ENCODE measurements around the gene PIK3R1. TPM values are rescaled to one million over a fixed set of nuclear protein-coding genes. Genes with fewer than 3 reads are reported as not detected.

PIK3R1 gene
- total RNA-seq, 2 donors from 2014 or later, result 65.2 to 172 TPM

DNA sequence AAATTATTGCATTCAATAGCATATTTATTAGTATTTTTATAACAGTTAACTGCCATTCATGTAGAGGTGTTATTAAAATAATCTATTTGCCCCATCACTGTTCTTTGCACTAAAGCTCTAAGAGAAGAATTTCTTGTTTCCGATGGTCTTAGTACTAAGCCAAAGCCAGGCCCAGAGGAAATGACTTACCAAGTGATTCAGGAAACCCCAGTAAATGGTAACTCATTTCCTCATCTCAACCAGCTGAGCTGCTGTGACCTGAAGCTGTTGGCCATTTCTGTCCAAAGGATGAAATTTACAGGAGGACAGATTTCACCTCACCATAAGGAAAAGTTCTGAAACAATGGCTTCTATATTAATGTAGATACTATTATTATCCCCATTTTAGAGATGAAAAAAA is 117.0 kb downstream of the PIK3R1 start:
- intact Hi-C loops (cut with DNase I), result no loop called here
- DNase-seq (ENCODE audit: low spot score), result no peak

DNA sequence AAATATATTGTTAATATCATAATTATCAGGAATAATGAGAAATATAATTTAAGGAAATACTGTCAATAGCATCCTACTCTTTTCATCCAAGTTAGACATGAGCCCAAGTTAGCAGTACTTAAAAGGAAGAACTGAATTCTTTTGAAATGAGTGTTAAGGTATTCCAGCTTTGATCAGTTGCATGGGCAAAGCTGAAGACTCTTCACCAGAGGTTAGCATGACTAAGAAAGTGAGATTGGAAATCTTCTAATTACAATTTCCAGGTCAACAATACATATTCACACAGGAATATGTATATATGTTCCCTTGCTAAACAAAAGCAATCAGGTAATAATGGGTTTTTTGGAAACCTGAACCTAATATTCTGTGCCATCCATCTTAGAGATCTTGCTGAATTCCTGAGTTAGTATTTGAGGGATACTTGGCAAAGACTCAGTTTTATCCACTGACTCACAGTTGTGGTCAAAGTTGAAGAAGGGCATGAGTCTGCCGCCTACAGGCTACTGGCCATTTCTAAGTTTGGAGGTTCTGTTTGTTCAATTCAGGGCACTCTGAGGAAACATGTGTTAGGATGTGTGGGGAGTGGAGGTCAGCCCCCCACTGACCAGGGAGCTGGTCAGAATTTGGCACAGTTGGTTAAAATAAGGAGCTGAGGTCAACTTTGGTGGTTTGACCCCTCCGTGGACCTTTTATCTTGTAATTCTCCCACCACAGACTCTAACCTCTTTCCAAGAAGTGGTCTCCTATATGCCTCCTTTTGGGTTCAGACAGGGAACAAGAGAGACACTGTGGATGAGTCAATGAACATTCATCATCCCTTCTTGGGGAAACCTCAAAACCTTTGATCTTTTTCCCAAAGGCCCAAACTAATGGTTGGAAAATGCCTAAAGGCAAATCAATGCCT is 118.3 kb downstream of the PIK3R1 start:
- no peak for DNase-seq (ENCODE audit: low spot score)
- intact Hi-C loops (cut with DNase I), result no loop called here

DNA sequence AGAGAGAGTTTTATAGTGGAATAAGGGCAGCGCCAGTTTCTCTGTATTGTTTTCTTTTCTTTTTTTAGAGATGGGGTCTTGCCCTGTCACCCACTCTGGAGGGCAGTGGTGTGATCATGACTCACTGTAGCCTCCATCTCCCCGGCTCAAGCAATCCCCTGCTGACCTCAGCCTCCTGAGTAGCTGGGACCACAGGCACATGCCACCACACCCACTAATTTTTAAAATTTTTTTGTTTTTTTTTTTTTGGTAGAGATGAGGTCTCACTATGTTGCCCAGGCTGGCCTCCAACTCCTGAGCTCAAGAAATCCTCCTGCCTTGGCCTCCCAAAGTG is 119.0 kb downstream of the PIK3R1 start:
- intact Hi-C loops (cut with DNase I), result no loop called here
- no peak for DNase-seq (ENCODE audit: low spot score)

DNA sequence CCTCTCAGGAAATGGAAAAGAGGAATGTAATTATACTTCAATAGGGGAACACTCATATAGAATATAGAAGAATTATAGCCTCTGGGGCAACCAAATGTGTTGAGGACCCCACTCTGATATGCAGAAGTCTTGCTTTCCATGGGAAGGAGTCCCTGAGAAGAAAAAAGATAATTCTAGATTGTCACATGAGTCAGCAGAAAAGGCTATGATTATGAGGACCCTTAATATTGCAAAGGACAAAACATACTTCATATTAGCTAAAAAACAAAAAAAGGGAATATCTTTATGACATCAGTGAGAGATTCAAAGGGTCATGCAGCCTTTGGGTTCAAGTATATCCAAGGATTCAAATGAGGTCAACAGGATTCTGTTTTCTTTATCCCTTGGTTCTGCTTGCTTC is 119.5 kb downstream of the PIK3R1 start:
- no peak for DNase-seq (ENCODE audit: low spot score)
- intact Hi-C loops (cut with DNase I), result no loop called here

DNA sequence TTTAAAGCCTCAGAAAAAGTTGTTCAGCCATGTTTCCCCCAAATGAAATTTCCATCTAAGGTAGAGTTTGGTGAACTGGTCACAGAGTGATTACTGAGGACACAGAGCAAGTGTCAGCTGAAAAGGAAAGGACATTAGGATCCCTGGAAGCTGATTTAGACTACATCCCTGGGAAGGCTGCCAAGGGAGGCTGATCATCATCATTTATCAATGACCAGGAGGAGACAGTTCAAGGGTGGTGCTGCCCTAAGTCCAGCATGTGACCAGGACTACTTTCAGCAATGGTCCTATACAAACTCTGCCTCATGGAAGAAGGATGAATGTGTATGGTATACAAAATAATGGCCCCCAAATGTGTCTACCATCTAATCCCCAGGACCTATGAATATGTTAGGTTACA is 120.6 kb downstream of the PIK3R1 start:
- intact Hi-C loops (cut with DNase I), result no loop called here
- no peak for DNase-seq (ENCODE audit: low spot score)

DNA sequence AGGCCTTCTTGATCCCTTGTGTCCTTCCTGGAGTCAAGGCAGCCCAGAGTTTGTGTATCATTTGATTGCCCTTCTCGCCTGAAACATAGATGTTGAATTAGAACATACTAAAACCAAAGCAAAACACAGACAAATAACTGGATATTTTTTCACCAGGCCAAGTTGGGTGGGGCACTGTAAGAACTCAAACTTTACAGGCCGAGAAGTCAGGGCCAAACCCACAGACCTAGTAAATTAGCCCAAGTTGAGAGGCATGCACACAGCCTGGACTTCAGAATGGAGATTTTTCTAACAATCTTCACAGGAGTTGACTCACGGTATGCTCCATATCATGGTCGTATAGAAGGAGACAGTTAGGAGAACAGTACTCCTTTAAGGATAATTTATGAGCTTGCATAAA is 121.7 kb downstream of the PIK3R1 start:
- intact Hi-C loops (cut with DNase I), result no loop called here
- no peak for DNase-seq (ENCODE audit: low spot score)

DNA sequence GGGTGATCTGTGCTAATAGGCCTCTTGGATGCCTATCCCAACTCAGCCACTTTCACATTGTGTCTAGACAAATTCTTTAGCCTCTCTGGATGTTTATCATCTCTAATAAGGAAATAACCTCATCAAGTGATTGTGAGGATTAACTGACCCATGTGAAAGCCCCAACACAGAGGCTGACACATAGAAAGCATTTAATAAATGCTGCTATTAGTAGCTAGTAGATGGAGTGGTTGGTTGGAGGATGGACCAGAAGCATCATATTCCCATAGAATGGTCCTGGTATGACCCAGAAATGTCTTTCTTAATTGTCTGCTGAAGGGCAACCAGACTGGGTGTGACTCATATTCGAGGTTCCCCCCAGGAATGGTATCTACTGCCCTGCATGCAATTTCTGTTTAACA is 124.4 kb downstream of the PIK3R1 start:
- no peak for DNase-seq (ENCODE audit: low spot score)
- intact Hi-C loops (cut with DNase I), result no loop called here

DNA sequence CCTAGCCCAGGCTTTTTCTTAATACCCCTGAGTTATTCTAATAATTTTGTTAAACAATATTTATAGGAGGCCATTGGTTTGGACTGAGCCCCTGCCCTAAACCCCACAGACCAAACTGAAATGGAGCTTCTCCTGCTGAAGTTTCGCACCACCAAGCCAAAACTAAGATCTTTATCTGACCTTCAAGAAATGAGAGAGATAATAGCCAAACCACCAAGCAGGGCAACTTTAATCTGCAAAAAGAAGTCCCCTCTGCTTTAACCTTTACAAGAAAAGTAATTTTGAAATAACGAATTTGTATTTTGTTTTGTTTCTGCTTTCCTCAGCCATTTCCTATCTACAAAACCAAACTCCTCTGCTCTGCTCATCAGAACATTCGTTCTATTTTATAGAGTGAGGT is 125.5 kb downstream of the PIK3R1 start:
- no peak for DNase-seq (ENCODE audit: low spot score)
- intact Hi-C loops (cut with DNase I), result no loop called here

DNA sequence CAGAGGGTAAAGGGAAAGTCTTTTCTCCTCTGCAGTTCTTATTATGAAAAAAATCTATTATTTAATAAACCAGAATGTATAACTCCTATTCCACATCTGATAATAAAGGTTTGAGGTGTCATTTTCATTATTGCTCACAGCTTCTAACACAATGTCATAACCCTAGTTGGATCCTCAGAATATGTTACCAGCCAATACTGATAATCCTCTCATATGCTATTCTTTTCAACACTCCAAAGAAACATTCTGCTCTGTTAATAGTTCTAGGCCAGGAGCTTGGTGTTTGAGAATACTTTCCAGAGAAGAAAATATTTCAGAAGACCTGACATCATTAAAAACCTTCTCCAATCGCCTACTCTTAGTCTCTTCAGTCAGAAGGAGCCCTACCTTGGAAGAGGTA is 127.1 kb downstream of the PIK3R1 start:
- intact Hi-C loops (cut with DNase I), result no loop called here

DNA sequence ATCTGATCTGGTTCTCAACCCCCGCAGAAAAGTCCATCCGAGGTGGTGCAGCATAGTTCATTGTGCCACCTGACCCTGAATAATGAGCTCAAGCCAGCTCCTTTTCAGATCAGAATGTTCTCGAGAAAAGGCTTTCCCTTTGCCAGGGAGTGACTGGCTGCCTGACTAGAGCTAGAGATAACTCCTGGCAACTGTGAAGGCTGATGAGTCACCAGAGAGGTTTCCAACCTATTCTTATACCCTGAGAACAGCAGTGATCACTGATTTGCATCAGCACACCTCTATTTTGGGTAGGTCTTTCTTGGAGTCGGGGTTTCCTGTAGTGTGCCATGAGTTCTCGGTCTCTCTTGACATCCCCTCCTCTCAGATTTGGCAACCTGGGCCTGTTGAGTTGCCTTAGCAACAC is 127.9 kb downstream of the PIK3R1 start:
- intact Hi-C loops (cut with DNase I), result no loop called here
- DNase-seq (ENCODE audit: low spot score), result no peak

More for the DNA sequence above, 127.1 kb downstream of the PIK3R1 start:
- no peak for DNase-seq (ENCODE audit: low spot score)

DNA sequence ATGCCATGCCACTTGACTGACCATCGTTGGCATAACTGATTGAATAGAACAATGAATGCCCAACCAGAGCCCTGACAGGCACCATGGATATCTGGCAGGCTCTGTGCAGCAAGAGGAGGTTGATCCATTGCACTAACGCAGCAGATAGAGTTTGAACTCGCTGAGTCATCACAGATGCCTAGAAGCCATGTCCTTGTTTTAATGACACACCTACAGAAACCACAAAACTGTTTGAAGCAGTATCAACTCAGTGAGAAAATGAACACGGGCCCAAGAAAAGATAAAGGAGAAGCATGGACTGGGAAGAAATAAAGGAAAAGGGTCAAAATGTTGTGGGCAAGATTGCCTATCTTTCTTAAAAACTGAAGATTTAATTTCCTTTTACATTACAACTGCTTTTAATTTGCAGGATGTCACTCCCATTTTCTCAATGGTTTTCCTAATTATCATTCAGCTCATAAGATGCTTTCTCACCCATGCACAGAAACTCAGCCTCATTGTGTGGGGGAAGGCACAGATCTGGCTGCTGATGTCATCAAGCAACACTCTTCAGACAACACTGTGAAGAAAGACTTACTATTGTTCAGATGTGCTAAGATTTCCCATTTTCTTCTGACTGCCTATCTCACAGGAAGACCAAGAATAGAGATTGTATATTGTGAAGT is 129.0 kb downstream of the PIK3R1 start:
- intact Hi-C loops (cut with DNase I), result no loop called here
- DNase-seq (ENCODE audit: low spot score), result no peak

DNA sequence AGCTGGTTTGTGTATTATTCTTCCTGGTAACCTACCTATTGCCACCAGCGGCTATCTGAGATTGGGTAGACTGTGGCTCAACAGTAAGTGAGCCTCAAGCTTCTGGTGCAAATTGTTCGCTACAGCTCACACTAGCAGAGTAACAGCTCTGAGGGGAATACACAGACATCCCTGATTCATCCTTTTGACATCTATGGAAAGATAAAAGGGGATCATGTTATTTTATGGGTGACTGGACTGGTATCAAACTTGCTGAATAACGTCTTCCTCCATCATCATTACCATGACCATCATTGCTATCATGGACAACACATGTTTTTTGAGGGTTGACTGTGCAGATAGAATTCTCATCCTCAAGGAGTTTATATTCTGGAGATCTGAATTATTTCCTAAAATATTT is 129.6 kb downstream of the PIK3R1 start:
- intact Hi-C loops (cut with DNase I), result no loop called here
- no peak for DNase-seq (ENCODE audit: low spot score)

DNA sequence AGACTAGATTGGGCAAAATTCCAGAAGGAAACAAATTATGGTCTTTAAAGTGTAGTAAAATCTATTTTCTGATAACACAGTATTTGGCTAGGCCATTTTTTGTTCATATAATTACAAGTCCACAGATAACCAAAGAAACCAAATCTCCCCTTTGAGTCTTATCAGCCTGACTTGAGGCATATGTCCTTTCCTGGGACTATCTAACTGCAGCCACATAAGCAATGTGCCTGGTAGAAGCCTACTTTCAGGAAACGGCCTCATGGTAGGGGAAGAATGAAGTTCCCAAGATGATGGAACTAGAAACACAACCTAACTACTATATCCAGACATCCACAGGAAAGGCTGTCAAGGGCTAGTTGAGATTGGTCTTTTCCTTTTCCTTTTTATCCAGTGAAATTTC is 130.0 kb downstream of the PIK3R1 start:
- DNase-seq (ENCODE audit: low spot score), result no peak
- intact Hi-C loops (cut with DNase I), result no loop called here

DNA sequence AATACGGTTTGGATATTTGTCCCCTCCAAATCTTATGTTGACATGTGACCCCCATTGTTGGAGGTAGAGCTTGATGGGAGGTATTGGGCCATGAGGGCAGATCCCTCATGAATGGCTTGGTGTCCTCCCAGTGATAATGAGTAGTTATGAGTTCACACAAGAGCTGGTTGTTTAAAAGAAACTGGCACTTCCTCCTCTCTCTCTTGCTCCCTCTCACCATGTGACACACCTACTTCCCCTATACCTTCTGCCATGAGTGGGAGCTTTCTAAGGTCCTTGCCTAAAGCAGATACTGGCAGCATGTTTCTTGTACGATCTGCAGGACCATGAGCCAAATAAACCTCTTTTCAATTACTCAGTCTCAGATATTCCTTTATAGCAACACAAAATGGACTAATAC is 132.0 kb downstream of the PIK3R1 start:
- intact Hi-C loops (cut with DNase I), result no loop called here
- DNase-seq (ENCODE audit: low spot score), result no peak

DNA sequence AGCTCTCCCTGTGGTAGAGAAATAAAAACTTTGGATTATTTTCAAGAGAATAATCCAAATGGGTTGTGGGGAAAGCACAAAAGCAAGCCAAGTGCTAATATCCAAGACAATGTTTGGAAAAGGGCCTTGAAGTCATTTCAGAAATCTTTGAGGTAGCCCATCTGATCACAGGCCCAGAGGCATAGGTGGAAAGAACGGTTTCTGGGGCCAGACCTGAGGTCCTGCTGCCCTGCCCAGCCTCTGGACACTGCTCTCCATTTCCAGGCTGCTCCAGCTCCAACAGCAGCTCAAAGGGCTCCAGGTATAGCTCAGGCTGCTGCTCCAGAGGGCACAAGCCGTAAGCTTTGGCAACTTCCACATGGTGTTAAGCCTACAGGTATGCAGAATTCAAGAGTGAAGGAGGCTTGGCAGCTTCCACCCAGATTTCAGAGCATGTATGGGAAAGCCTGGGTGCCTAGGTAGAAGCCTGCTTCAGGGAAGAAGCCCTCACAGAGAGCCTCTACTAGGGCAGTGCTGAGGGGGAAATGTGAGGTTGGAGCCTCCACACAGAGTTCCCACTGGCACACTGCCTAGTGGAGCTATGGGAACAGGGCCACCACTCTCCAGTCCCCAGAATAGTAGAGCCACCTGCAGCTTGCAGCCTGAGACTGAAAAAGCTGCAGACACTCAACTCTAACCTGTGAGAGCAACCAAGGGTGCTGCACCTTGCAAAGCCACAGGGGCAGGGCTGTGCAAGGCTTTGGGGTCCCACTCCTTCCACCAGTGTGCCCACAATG is 133.1 kb downstream of the PIK3R1 start:
- intact Hi-C loops (cut with DNase I), result no loop called here
- no peak for DNase-seq (ENCODE audit: low spot score)

DNA sequence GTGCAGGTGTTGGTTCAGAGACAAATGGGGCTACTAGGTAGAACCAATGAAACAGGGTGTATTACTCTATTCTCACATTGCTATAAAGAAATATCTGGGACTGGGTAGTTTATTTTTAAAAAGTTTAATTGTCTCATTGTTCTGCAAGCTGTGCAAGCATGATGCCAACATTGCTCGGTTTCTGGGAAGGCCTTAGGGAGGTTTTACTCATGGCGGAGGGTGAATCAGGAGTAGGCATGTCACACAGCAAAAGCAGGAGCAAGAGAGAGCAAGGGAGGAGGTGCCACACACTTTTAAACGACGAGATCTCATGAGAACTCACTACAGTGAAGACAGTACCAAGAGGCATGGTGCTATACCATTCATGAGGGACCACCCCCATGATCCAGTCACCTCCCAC is 134.6 kb downstream of the PIK3R1 start:
- DNase-seq (ENCODE audit: low spot score), result no peak
- intact Hi-C loops (cut with DNase I), result no loop called here

Data from posterior vena cava (tissue), 2 donors.